GM19463 (cell line): ENCODE measurements around the gene SNCAIP.
"Not testable (repeated sequence)": the region's sequence is repeated elsewhere in the genome, so short reads cannot be mapped to it uniquely, and the experiment has no call there.

ENCODE experiments used
- ATAC-seq: cut with Tn5 transposase; IDR thresholded peaks from one replicate; pipeline ENCODE4 v1.9.1; 2021; ENCODE audit warnings: mild to moderate bottlenecking, moderate library complexity; ENCODE audit not compliant: unreplicated experiment

Gene SNCAIP

GRCh38 chr5:122356855-122357254, 44.8 kb downstream of the SNCAIP start:
- ATAC-seq, result no peak

- ATAC-seq, result no peak
These were observed 46.4 kb downstream of the SNCAIP start for GRCh38 chr5:122358372-122358979.

GRCh38 chr5:122362361-122362760, 50.3 kb downstream of the SNCAIP start:
- no peak for ATAC-seq

- ATAC-seq, result no peak
These were observed 51.6 kb downstream of the SNCAIP start for GRCh38 chr5:122363623-122364022.

GRCh38 chr5:122366501-122366900, 54.5 kb downstream of the SNCAIP start:
- no peak for ATAC-seq

- ATAC-seq, result no peak
These were observed 55.4 kb downstream of the SNCAIP start for GRCh38 chr5:122367456-122367855.

GRCh38 chr5:122368510-122369251, 56.6 kb downstream of the SNCAIP start:
- ATAC-seq, result no peak

- no peak for ATAC-seq
These were observed 57.3 kb downstream of the SNCAIP start for GRCh38 chr5:122369253-122369815.

GRCh38 chr5:122371511-122372151, 59.6 kb downstream of the SNCAIP start:
- no peak for ATAC-seq

GRCh38 chr5:122374110-122374509, 62.1 kb downstream of the SNCAIP start:
- ATAC-seq, result no peak

- ATAC-seq, result no peak
These were observed 63.8 kb downstream of the SNCAIP start for GRCh38 chr5:122375801-122376200.

- no peak for ATAC-seq
These were observed 64.2 kb downstream of the SNCAIP start for GRCh38 chr5:122376250-122376649.

- no peak for ATAC-seq
These were observed 65.0 kb downstream of the SNCAIP start for GRCh38 chr5:122377026-122377425.

- not testable (repeated sequence) for ATAC-seq
These were observed 70.9 kb downstream of the SNCAIP start for GRCh38 chr5:122382938-122383337.

- ATAC-seq, result no peak
These were observed 72.8 kb downstream of the SNCAIP start for GRCh38 chr5:122384739-122385235.

GRCh38 chr5:122385286-122385685, 73.2 kb downstream of the SNCAIP start:
- ATAC-seq, result no peak

GRCh38 chr5:122385808-122386207, 73.8 kb downstream of the SNCAIP start:
- no peak for ATAC-seq

- no peak for ATAC-seq
These were observed 78.1 kb downstream of the SNCAIP start for GRCh38 chr5:122390154-122390553.

GRCh38 chr5:122390694-122391093, 78.7 kb downstream of the SNCAIP start:
- ATAC-seq, result no peak

GRCh38 chr5:122391621-122392020, 79.6 kb downstream of the SNCAIP start:
- no peak for ATAC-seq

GRCh38 chr5:122392224-122392623, 80.2 kb downstream of the SNCAIP start:
- ATAC-seq, result no peak

GRCh38 chr5:122392824-122393223, 80.8 kb downstream of the SNCAIP start:
- ATAC-seq, result no peak
